CD4-positive, alpha-beta T cell treated with Interleukin-17A for 1 hour (primary cell): Measurements from ENCODE around the gene PARP9.
A peak's percentile ranks its signal among the peaks of the same experiment; 100 is the strongest.

ENCODE experiments used
- DNase-seq: peaks from one replicate; pipeline ENCODE4 v3.0.0-alpha.2; 2020

Gene PARP9

DNA sequence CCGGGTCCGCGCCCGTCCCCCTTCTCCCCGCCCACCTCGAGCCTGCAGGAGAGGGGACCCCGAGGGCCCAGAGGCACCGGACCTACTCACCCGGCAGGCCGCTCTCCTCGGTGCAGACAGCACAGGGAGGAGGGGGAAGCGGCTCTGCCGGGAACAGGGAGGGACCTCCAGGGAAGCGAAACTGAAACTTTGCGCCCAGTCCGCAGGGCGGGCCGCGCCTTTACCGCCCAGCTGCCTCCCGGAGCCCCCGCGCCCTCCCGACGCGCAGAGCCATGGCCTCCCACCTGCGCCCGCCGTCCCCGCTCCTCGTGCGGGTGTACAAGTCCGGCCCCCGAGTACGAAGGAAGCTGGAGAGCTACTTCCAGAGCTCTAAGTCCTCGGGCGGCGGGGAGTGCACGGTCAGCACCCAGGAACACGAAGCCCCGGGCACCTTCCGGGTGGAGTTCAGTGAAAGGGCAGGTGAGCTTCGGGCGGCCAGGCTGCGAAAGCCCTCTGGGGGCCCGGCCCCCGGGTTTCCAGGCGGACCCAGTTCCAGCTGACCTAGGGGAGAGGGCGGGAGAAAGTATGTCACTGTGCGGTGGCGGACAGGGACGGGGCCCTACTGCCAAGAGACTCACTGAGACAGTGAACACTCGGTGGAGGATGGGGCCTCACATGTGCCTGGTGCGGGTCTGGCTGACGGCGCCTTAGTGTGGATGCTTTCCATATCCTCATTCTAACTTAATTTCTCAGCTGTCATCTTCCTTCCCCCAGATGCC lies at the start of gene PARP9, which contains the start of gene DTX3L:
Gene PARP9 (minus strand): TSS at position 146 of the 758 bp plus-strand sequence. CDS start 4,680 bp downstream, outside the sequence.
Gene DTX3L (plus strand): TSS at position 184 of the 758 bp plus-strand sequence. CDS start 89 bp downstream, at position 273.
- DNase-seq, result peak; percentile 81

DNA sequence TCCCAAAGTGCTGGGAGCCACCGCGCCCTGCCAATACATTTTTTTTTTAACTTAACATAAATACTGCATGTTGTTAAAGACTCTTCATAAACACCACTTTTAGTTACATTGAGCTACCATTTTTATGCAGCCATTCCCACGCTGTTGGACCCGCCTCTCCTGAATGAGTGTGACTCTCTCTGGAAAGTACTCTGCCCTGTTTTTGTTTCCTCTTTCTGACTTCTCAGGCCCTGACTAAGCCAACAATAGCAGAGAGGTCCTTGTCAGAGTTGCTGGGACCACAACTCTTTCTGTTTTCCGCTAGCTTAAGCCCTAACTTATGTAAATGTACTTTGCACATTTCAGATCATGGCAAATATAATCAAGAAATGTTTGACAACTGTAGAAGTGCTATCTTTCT lies 48.6 kb upstream of the PARP9 start:
- DNase-seq, result no peak

DNA sequence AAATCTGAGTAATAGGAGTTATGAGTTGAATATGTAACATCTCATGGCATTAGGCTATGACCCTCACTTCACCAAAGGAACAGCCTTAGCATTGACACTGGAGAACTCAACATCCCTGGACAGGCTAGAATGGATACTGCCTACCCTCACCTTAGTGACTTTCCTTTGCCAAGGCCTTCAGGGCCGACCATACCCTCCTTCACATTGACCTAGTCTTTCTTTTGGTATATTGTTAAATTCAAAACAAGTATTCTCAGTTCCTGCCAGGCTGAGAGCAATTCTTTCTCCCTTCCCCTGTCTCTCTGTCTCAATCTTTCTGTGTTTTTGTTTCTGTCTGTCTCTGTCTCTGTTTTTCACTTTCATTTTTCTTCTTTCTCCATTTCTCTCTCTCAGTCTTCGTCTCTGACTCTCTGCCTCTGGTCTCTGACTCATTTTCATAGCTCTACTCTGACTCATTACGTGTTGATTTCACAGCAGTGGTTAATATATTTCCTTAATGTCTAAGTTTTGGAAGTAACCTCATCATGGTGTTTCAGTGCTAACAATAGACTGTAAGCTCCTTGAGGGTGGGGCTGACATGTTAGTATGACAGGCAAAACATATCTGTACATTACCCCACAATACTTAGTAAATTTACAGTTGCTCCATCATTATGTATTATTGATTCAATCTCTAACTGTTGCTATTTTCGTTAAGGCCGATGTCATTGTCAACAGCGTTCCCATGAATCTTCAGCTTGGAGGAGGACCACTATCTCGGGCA lies 45.9 kb upstream of the PARP9 start:
- peak; percentile 33 for DNase-seq

DNA sequence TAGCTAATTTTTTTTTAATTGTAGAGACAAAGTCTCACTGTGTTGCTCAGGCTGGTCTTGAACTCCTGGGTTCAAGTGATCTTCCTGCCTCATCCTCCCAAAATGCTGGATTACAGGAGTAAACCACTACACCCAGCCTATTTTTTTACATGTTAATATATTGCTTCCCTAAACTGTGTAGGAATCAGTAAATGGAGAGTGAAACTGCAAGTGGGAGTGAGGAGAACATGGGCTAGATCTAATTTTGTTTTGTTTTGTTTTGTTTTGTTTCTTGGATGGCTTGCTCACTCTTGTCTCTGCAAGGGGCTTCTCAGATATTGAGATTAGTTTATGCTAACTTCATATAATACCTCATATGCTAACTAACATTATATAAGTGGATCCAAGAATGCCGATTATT lies 44.8 kb upstream of the PARP9 start:
- no peak for DNase-seq

DNA sequence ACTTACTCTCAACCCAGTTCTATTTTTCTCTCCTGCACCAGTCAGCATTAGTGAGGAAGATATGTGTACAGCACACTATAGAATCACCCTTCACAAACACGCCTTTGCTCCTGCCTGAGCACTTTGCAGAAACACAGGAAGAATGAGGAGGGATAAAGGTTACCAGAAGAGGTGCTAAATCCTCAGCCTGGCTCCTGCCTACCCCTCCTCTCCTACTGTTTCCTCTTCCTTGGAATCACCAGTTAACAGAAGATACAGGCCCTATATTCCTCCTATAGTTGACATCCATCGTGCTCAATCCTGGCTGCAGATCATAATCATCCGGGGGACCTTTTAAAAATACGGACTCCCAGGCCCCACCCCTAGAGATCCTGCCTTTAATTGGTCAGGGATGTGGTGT lies 42.2 kb upstream of the PARP9 start:
- no peak for DNase-seq

DNA sequence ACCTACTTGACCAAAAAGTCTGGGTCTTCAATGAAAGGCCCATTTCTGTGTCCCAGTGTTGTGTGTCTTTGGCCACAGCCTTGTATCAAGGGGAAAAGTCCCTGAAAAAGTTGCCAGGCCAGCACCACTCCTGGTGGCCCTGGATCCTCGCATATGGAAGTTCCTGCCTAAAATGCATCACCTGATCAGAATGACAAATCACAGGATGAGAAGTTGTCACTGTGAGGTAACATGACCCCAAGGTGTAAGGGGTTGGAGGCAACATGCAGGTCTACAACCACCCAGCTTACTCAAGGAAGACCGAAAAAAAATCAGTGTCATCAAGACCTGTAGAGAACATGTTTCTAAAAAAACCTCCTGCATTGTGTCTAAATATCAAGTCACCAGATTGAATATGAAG lies 39.0 kb upstream of the PARP9 start:
- DNase-seq, result no peak

DNA sequence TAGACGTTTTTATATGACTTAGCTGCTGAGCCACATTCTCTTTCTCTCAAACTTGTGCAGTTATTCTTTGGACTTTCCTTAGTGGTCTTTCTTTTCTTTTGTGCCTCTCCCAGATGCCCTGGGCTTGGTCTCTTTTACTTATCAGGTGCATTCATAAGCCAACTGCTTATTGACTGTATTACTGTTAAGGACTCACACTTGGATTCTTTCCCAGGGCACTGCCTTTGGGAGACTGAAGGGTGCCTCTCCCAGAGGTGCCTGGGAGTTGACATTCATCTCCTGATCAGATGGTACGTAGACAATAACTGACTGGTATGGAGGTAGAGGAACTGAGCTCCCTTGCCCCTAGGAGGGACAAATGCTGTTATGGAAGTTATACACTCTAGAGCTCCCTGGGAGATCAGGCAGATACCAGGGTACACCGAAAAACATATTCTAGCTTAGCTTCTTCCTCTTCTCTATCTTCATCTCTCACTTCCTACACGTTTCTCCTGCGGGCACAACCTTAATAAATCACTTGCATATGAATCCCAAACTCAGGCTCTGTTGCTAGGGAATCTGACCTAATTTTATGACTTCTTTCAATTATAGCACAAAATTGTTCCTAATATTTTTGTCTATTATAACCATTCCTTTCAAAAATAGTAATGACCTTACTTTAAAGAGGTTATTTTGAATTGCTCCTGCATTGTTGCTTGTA lies 38.1 kb upstream of the PARP9 start:
- no peak for DNase-seq

DNA sequence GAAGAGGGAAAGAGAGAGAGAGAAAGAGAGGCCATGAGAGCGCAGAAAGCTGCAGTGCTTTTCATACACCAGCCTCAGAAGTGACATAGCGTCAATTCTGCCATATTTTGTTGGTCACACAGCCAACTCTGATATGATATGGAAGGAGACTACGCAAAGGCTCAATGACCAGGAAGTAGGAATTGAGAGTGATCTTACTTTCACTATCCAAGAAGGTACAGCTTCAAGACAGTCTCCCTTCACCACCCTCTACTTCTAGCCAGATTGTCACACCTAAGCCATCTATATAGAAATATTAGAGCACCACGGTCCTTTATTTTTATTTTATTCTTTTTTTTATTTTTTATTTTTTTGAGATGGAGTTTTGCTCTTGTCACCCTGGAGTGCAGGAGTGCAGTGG lies 34.5 kb upstream of the PARP9 start:
- DNase-seq, result no peak

DNA sequence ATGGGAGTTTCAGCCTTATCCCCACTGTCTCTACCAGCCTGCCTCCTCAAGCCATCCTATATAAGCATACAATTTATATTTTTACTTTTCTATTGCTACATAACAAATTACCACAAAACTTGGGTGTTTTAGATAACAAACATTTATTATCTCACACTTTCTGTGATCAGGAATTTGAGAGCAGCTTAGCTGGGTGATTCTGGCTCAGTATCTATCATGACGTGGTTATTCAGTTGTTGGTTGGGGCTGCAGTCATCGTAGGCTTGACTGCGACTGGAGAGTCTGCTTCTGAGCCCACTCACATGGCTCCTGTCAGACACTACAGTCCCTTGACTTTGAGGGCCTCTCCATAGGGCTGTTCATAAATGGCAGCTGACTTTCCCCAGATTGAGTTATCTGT lies 34.1 kb upstream of the PARP9 start:
- DNase-seq, result no peak

DNA sequence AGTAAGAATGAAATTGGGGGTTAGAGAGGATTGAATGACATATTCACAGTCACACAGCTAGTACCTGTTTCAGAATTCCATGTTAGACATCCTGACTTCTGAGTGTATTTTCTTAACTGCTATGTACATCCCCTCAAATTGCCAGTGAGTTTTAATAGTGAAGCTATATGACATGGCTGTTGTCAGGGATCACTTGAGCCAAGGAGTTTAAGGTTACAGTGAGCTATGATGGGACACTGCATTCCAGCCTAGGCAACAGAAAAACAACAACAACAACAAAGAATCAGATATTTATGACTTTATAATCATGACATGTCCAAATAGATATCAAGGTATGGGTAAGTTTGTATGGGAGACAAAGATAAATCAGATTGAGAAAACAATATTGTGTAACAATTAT lies 29.9 kb upstream of the PARP9 start:
- DNase-seq, result no peak

DNA sequence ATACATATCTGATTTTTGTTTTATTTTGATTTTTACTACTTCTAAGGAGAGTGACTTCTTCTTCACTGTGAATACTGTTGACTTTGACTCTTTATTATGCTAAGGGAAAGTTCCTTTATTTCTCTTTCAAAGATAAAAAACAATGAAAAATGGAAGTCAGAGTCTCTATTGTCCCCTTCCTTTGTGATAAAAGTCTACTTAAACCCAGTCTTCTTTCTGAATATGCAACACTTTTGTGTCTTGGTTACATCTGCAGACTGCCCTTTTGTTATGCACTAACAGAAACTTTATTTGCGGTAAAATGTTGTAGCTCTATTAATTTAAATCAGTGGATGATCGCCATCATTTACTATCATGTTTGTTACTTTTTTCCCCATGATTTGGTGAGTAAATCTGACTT lies 26.5 kb upstream of the PARP9 start:
- DNase-seq, result no peak

DNA sequence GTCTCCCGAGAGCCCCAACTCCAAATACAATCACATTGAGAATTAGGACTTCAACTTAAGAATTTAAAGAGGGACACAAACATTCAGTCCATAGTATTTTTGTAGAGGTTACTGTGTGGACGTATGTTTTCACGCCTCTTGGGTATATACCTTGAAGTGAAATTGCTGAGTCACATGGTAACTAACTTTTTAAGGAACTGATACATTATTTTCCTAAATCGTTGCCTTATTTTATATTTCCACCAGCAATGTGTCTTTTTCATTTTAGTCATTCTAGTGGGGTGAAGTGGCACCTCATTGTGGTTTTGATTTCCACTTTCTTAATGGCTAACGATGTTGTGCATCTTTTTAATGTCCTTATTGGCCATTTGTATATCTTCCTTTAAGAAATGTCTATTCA lies 25.2 kb upstream of the PARP9 start:
- no peak for DNase-seq

DNA sequence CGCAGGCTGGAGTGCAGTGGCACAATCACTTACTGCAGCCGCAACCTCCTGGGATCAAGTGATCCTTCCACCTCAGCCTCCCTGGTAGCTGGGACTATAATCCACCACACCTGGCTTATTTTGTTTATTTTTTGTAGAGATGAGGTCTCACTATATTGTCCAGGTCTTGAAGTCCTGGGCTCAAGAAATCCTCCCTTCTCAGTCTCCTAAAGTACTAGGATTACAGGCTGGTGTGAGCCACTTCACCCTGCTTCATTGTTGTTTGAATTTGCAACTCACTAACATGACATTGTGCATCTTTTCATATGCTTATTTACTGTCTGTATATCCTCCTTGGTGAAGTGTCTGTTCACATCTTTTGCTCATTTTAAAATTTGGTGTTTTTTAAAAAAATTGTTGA lies 23.5 kb upstream of the PARP9 start:
- DNase-seq, result no peak

DNA sequence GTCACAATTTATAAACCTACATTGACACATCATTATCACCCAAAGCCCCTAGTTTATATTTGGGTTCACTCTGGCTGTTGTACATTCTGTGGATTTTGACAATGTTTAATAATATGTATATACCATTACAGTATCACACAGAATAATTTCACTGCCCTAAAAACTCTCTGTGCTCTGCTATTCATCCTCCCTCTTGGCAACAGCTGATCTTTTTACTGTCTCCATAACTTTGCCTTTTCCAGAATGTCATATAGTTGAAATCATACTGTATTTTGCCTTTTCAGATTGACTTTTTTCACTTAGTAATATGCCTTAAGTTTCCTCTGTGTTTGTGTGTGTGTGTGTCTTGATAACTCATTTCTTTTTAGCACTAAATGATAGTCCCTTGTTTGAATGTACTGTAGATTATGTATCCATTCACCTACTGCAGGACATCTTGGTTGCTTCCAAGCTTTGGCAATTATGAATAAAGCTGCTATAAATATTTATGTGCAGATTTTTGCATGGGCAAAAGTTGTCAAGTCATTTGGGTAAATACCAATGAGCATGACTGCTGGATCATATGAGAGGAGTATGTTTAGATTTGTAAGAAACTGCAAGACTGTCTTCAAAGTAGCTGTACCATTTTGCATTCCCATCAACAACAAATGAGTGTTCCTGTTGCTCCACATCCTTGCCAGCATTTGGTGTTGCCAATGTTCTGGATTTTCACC lies 22.8 kb upstream of the PARP9 start:
- DNase-seq, result no peak

DNA sequence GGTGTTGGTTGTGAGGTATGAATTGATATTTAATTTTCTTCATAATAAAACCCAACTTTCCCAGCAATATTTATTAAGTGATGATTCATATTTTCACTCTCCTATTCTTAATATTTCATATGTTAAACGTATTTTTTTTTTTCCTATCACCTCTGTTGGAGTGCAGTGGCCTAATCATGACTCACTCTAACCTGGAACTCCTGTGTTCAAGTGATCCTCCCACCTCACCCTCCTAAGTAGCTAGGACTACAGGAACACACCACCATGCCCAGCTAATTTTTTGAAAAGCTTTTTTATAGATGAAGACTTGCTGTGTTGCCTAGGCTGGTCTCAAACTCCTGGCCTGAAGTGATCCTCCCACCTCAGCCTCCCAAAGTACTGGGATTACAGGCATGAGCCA lies 22.0 kb upstream of the PARP9 start:
- DNase-seq, result no peak

DNA sequence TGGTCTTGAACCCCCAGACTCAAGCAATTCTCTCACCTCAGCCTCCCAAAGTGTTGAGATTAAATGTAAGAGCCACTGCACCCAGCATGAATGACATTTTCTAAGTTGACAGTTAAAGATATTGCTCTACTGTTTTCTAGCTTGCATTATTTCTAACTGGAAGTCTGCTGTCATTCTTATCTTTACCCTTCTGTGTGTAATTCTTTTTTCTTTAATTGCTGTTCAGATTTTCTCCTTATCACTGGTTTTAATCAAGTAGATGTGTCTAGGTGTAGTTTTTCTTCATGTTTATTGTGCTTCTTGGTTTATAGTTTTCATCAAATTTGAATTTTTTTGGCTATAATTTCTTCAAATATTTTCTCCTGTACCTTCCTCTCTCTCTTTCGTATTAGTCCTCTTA lies 18.3 kb upstream of the PARP9 start:
- no peak for DNase-seq

DNA sequence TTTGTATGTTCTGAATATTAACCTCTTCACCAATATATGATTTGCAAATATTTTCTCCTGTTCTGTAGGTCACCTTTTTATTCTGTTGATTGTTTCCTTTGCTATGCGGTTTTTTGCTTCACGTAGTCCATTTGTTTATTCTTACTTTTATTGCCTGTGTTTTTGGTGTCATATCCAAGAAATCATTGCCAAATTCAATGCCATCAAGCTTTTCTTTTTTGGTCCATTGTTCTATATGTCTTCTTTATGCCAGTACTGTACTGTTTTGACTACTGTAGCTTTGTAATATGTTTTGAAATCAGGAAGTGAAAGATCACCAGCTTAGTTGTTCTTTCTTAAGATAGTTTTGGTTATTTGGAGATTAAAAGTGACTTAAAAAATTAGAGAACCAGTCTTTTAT lies 17.5 kb upstream of the PARP9 start:
- no peak for DNase-seq

DNA sequence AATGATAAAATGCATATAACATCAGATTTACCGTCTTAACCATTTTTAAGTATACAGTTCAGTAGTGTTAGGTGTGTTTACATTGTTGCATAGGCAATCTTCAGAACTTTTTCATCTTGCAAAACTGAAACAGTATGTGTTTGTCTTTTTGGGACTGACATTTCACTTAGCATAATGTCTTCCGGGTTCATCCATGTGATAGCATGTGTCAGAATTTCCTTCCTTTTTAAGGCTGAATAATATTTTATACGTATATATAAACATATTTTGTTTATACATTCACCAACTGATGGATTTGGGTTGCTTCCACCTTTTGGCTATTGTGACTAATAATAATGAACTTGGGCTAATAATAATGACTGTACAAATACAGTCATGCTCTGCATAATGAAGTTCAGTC lies 16.4 kb upstream of the PARP9 start:
- no peak for DNase-seq

DNA sequence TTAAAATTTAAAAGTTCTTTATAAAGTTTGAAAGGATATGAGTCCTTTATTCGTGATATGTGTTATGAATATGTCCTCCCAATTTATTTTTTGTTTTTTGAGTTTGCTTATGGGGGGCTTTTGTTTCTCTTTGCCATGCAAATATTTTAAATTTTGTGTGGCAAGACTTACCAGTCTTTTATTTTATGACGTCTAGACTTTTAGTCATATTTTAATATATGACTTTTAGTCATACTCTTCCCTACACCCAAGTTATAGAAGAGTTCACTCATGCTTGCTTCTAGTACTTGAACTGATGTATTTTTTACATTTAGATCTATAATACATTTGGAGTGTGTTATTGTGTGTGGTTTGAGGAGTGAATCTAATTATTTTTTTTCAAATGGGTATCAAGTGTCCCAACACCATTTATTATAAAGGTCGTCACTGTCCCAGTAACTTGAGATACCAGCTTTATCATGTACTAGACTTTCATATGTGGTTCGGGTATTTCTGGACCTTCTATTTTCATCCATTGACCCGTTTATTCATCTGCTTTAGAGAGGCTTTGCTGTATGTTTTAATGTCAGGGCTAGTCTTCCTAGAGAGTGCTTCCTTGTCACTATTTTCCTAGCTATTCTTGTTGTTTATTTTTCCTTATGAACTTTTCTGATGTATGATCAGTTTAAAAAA lies 14.1 kb upstream of the PARP9 start:
- no peak for DNase-seq

DNA sequence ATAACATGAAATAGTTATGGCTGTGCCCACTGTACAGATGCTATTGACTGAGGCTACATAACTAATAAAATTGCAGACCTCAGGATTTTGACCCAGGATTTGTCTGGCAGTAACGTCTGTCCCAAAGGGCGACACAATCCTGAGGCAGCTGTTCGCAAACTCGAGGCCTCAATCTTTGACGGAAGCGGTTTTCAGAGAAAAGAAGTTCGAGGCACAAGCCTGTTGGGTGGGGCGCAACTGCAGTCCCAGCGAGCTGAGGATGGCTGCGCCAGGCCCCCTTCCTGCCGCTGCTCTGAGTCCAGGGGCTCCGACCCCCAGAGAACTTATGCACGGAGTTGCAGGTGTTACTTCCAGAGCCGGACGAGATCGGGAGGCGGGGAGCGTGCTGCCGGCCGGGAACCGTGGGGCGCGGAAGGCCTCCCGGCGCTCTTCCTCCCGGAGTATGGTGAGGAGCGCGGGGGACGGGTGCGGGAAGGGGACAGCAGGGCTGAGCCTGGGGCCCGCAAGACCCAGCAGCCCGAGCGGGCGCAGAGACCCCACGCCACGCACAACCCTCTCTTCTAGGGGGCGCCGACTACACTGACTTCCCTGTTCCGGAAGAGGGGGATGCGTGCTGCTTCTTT lies 13.4 kb upstream of the PARP9 start, which contains the start of gene PARP15:
Gene PARP15 (plus strand): TSS at position 242 of the 623 bp plus-strand sequence. CDS start 18 bp downstream, at position 260.
- peak; percentile 58 for DNase-seq

DNA sequence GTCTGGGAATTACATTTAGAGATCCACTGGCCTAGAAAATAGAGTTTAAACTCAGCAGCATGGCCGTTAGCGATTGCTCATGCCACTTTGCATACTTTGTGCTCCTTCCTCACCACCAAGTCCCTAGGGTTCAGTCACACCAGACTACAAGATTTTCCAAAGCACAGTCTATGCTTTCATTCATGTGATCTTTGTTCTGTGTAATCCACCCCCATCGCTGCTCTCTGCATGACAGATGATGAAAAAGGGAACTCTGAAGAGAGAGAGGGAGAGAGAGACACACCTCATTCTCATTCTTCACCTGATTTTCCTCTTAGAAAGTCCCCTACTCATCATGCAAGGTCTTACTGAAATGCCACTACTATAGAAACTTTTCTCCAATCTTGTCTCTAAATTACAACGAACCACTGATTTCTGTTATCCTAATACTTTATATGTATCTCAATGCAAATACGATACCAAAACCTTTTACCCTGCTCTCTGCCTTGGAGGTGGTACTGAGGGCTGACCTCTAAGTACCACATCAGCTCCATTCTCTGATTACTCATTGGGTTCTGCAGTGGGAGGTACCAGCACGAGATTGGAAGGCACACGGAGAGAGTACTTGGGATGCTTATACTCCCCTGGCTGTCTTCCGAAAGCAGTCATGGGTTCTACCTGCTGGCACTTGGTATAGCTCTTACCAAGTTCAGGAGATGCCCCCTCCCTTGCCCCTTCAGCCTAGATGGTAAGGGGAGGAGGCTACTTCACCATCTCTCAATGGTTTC lies 12.3 kb upstream of the PARP9 start:
- DNase-seq, result no peak
